Activated naive CD4-positive, alpha-beta T cell (primary cell): ENCODE results near the gene ADORA2B.
A peak's percentile ranks its signal among the peaks of the same experiment; 100 is the strongest.
"Not testable (repeated sequence)": the region's sequence is repeated elsewhere in the genome, so short reads cannot be mapped to it uniquely, and the experiment has no call there.

Source experiments
- DNase-seq, 4 experiments: peaks; one replicate each; lab custom pipeline; 2025; lab: John Stamatoyannopoulos, UW

ADORA2B gene

DNA sequence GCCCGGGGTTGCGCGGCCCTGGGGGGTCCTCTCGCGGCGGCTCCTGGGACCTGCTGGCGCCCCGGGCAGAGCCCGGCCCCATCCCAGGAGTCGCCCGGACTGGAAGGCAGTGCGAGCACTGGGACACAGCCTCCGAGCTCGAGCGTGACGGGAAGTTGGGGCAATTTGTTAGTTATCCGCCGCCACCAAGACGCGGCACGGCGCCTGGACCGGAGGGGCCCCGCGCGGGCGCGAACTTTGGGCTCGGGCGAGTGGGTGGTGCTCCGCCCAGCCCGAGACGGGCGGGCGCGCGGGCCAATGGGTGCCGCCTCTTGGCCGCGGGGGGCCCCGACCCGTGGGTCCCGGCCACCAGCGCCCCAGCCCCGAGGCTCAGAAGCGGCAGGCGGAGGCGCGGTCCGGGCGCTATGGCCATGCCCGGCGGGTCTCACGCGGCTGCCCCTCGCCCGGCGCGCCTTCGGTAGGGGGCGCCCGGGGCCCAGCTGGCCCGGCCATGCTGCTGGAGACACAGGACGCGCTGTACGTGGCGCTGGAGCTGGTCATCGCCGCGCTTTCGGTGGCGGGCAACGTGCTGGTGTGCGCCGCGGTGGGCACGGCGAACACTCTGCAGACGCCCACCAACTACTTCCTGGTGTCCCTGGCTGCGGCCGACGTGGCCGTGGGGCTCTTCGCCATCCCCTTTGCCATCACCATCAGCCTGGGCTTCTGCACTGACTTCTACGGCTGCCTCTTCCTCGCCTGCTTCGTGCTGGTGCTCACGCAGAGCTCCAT is at the start of gene ADORA2B:
TSS of gene ADORA2B (plus strand) at position 372 of the 768 bp plus-strand sequence. CDS start at position 491, 119 bp downstream.
- DNase-seq: peak in 1 of 4 experiments; percentile 20

- no peak for DNase-seq
Observed at GRCh38 chr17:15896277-15896676, 48.7 kb upstream of the ADORA2B start.

- no peak for DNase-seq
Observed at GRCh38 chr17:15896834-15897233, 48.1 kb upstream of the ADORA2B start.

GRCh38 chr17:15899596-15899995 is 45.3 kb upstream of the ADORA2B start:
- not testable (repeated sequence) for DNase-seq

- DNase-seq: no peak
Observed at GRCh38 chr17:15900871-15901270, 44.1 kb upstream of the ADORA2B start.

GRCh38 chr17:15905236-15905635 is 39.7 kb upstream of the ADORA2B start:
- DNase-seq: not testable (repeated sequence)

DNA sequence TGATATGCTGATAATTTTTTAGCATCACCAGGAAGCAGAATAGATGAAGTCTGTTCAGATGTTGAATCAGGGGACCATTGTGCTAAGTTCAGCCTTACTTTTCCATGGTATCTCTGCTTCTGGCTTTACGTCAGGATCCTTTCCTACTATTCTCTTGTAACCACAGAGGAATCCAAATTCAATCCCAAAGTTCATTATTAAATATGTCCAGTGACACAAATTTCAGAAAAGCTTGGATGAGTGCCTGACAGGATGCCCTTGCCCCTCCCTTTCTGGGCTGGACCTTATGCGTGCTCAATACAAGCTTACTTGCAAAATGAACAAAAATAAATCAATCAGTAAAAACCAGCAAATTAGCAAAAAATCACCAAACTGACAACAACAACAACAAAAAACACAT is 37.6 kb upstream of the ADORA2B start:
- DNase-seq: no peak

GRCh38 chr17:15908378-15908777 is 36.6 kb upstream of the ADORA2B start:
- no peak for DNase-seq

- no peak for DNase-seq
Observed at GRCh38 chr17:15909481-15909991, 35.4 kb upstream of the ADORA2B start.

DNA sequence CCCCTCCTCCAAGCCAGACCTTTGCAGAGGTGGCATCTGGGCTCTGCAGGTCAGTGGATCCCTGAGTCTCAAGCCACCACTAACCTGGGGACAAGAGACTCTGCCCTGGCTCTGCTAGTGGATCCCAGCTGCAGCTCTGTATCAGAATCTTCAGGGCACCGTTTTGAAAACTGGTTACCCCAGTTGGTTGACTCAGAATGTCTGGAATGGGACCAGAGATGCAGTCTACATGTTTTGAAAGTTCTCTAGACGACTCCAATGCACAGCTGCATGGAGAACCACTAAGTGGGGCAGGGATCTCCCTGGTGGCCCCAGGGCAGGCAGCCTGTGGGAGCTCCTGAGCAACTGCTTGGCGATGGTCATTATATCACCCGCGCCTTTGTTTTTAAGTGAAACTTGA is 34.1 kb upstream of the ADORA2B start:
- no peak for DNase-seq

DNA sequence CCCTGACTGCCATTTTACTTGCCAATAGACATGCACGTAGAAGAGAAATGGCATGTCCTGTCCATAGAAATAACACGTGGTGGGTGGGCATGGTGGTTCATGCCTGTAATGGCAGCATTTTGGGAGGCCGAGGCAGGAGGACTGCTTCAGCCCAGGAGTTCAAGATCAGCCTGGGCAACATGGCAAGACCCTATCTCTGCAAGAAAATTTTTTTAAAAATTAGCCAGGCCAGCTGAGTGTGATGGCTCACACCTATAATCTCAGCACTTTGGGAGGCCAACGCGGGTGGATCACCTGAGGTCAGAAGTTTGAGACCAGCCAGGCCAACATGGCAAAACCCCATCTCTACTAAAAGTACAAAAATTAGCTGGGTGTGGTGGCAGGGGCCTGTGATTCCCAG is 33.2 kb upstream of the ADORA2B start:
- DNase-seq: not testable (repeated sequence)

DNA sequence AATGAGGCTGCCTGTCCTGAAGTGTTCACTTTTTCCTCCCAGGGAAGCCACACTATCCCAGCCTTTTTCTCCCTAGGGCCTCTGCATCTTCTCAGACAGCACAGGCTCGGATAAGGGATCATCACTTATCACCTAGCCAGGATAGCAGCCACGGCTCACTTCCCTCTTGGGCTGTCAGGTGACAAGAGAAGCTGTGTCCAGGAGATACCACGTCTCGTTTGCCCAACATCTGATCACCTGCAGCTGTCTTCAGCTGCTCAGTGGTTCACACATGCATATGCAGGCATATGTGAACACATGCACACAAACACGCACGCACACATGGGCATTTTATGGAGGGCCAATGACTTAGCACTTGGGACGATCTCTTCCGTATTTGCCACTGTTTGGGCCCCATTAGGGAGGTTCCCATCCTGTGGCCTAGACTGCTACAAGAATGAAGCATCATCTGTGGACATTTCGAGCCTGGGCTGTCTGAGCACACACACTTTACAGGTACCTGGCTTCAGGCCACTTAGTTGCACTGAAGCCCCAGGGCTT is 32.4 kb upstream of the ADORA2B start:
- no peak for DNase-seq

GRCh38 chr17:15913826-15914225 is 31.1 kb upstream of the ADORA2B start:
- DNase-seq: no peak

DNA sequence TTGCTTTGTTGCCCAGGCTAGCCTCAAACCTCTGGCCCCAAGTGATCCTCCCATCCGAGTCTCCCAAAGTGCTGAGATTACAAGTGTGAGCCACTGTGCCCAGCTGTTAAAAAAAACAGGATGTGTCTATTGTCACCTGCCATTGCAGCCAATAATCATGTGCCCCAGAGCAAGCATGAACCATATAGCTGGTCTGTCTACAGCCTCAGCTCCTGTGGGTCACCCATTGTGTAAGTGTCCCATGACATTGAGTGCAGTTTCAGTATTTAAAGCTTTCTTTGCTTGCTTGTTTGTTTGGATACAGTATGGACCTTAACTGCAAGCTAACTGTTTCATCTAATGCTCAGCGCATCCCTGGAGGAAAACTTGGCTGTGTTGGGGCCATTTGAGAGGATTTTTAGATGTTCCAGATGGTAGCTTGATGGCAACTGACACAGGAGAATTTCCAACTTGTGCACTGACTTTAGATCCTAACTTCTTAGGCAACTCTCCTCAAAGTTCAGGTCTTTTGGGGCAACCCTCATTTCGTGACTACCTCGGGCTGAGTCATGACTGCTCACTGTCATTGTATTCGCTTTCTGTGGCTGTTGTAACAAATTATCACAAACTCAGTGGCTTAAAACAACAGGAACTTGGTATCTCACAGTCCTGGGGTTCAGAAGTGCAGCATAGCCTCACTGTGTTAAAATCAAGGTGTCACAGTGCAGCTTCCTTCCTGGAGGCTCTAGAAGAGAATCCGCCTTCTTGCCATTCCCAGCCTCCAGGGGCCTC is 30.3 kb upstream of the ADORA2B start:
- DNase-seq: no peak

- no peak for DNase-seq
Observed at GRCh38 chr17:15915961-15916360, 29.0 kb upstream of the ADORA2B start.

- no peak for DNase-seq
Observed at GRCh38 chr17:15917021-15917437, 27.9 kb upstream of the ADORA2B start.

- no peak for DNase-seq
Observed at GRCh38 chr17:15917438-15918027, 27.4 kb upstream of the ADORA2B start.

GRCh38 chr17:15918261-15918660 is 26.7 kb upstream of the ADORA2B start:
- no peak for DNase-seq

DNA sequence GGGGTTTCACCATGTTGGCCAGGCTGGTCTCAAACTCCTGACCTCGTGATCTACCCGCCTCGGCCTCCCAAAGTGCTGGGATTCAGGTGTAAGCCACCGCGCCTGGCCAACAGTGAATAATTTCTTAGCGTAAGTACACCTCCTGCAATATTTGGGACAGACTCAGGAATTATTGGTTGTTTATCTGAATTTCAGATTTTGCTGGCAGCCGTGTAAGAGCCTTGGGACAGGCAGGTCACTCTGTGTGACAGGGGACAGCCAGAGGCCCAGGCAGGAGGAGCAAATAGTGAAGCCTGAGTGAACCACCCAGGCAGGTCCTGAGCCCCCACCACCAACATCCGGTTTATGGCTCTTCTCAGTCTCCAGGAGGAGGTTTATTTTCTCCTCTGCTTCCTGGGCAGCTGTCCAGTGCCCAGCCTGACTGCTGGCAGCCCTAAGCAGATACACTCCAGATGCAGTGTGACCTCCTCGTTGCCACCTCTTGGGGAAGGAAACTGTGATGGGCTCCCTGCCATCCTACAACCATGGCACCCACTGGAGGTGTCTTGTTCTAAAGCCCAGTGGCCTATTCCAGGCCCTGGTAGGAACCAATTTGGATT is 26.2 kb upstream of the ADORA2B start:
- no peak for DNase-seq

GRCh38 chr17:15919466-15919865 is 25.5 kb upstream of the ADORA2B start:
- DNase-seq: no peak

DNA sequence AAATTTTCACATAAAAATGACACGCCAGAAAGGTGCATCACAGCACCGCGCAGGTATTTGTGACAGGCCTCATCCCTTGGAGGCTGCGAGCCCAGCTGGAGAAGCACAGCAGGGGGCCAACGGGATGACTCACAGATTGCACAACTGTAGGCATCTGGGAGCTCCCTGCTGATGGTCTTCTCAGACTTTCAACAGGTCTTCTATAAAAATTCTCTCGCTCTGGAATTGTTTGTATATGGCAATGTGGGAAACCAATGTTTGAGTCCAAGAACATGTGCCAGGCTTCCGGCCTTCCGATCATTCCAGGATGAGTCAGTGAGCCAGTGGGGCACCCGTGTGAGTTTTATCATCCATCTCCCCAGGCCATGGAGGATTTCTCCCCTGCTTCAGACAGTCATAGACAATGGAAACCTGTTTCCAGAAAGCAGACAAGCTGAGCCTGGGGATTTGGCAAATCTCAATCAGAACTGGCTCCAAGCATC is 24.1 kb upstream of the ADORA2B start:
- DNase-seq: no peak

DNA sequence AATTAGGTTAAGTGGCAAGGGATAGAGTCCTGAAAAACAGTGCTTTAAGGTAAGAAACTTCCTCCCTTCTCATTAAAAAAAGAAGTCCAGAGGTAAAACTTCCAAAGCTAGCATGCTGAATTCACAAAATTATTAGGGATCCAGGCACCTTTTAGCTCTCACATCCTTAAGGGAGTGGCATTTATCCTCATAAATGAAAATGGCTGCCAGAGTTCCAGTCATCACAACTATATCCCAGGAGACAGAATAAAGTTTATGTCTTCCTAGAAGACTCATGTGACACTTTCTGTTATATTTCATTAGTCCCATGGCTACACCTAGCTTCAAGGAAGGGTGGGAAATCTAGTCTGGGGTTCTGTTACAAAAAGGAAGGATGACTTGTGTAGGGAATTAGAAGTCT is 23.3 kb upstream of the ADORA2B start:
- DNase-seq: no peak
